Brain microvascular endothelial cell (primary cell): Measurements from ENCODE around the gene SSC4D.
A peak's percentile ranks its signal among the peaks of the same experiment; 100 is the strongest.
"Not testable (repeated sequence)": the region's sequence is repeated elsewhere in the genome, so short reads cannot be mapped to it uniquely, and the experiment has no call there.

Experiments
- DNase-seq: peaks from one replicate; pipeline ENCODE4 v3.0.0-alpha.2; 2020
- H3K27ac ChIP-seq: fragments of 250-450 bp; sonication (Bioruptor Pico); 2 replicates; pipeline ENCODE4 v1.5.1; 2020; ENCODE audit warnings: mild to moderate bottlenecking, moderate library complexity
- H3K27me3 ChIP-seq: fragments of 250-450 bp; sonication (Bioruptor Pico); replicated peaks from 2 replicates; pipeline ENCODE4 v1.5.1; 2020; ENCODE audit warnings: mild to moderate bottlenecking
- H3K36me3 ChIP-seq: fragments of 250-450 bp; sonication (Bioruptor Pico); replicated peaks from 2 replicates; pipeline ENCODE4 v1.5.1; 2020; ENCODE audit warnings: mild to moderate bottlenecking
- H3K4me3 ChIP-seq: 2 replicates; pipeline ENCODE4 v1.5.1; 2011; ENCODE audit warnings: low read depth, mild to moderate bottlenecking, control low read depth, low read length, moderate library complexity
- in situ Hi-C: cut with HindIII; loops from 2 replicates; pipeline ENCODE4 v1.10.0; 2017; ENCODE audit warnings: low sequenced_read_pairs, low pct_ligation_motif_present
- TF ChIP-seq, protein P1 (sequence below): IDR thresholded peaks from 2 replicates; pipeline ENCODE4 v1.5.1; 2011; ENCODE audit warnings: low read depth, mild to moderate bottlenecking, moderate library complexity, low read length, control low read depth, inconsistent platforms; ENCODE audit errors: missing control alignments

The SSC4D gene

DNA sequence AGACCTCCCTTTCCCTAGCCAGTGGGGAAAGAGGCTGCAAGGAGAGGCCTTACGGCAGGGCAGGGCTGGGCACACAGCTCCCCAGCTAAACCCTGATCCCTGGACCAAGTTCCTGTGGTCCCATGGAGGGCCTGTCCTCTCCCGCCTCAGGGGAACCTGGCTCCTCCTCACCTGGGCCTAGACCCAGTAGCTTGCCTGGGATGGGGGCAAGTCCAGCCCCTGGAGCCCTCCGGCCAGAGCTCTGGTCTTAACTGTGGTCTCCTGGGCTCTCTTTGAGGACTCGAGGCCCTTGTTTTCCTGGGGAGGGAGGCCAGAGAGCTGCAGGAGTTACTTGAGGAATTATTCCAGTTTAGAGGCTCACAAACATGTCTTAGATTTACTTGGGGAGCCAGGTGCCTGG, 16.7 kb upstream of the SSC4D start:
- Histone ChIP-seq H3K36me3 (no peaks in the 10 kb centered on the region), H3K4me3 (no peak overlapping the region), H3K27ac (no peak overlapping the region), H3K27me3 (no peaks in the 10 kb centered on the region)
- in situ Hi-C loops = no loop called here
- no peak for DNase-seq
- TF ChIP-seq, protein P1, sequence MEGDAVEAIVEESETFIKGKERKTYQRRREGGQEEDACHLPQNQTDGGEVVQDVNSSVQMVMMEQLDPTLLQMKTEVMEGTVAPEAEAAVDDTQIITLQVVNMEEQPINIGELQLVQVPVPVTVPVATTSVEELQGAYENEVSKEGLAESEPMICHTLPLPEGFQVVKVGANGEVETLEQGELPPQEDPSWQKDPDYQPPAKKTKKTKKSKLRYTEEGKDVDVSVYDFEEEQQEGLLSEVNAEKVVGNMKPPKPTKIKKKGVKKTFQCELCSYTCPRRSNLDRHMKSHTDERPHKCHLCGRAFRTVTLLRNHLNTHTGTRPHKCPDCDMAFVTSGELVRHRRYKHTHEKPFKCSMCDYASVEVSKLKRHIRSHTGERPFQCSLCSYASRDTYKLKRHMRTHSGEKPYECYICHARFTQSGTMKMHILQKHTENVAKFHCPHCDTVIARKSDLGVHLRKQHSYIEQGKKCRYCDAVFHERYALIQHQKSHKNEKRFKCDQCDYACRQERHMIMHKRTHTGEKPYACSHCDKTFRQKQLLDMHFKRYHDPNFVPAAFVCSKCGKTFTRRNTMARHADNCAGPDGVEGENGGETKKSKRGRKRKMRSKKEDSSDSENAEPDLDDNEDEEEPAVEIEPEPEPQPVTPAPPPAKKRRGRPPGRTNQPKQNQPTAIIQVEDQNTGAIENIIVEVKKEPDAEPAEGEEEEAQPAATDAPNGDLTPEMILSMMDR = no peak

DNA sequence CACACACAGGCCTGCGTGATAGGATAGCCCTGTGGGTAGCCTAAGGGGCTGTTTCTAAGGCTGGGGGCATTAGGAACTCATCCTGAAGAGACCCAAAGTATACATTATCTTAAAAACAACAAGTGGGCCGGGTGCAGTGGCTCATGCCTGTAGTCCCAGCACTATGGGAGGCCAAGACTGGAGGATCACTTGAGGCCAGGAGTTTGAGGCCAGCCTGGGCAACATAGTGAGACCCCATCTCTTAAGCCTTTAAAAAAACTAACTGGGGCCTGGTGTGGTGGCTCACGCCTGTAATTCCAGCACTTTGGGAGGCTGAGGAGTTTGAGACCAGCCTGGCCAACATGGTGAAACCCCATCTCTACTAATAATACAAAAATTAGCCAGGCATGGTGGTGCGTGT, 16.1 kb upstream of the SSC4D start:
- H3K27ac ChIP-seq, DNase-seq, H3K4me3 ChIP-seq, in situ Hi-C loops, H3K36me3 ChIP-seq, H3K27me3 ChIP-seq: not testable (repeated sequence)

DNA sequence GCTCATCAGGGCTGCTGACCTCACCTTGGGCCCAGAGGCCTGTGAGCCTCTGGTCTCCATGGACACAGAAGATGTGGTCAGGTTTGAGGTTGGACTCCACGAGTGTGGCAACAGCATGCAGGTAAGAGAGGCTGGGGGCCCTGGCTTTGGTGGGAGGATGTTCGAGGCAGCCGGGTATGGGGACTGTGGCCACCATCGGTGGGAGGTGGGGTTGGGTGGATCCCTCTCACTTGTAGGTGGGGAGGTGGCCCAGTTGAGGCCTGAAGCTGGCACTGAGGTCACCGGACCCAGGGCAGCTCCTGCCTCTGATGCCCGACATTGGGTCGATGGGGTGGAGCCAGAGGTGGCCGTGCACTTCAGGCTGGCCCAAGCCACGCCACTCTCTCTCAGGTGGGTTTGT, 15.7 kb upstream of the SSC4D start:
- H3K4me3 ChIP-seq = no peak overlapping the region
- H3K36me3 ChIP-seq = no peaks in the 10 kb centered on the region
- TF ChIP-seq, protein P1 = no peak
- DNase-seq = no peak
- H3K27me3 ChIP-seq = no peaks in the 10 kb centered on the region
- in situ Hi-C loops = no loop called here
- H3K27ac ChIP-seq = no peak overlapping the region

DNA sequence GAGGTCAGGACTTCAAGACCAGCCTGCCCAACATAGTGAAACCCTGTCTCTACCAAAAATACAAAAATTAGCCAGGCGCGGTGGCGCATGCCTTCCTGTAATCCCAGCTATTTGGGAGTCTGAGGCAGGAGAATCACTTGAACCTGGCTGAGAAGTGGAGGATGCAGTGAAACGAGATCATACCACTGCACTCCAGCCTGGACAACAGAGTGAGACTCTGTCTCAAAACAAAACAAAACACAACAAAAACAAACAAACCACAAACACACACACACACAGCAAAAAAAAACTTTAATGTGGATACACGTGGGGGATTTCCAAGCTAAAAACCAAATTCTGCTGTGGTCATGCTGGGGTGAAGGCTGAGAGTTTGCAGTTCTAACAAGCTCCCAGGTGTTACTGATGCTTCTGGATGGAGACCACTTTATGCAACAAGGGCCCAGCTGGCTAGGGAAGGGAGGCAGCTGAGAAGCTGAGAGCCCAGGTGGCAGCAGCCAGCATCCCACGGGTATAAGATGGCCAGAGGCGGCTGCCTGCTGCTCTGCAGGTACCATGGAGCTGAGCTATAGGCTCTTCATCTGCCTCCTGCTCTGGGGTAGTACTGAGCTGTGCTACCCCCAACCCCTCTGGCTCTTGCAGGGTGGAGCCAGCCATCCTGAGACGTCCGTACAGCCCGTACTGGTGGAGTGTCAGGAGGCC, 15.1 kb upstream of the SSC4D start, which contains the start of gene ZP3:
TSS of gene ZP3 (plus strand) at position 538 of the 699 bp plus-strand sequence. CDS start at position 553, 15 bp downstream.
- Histone ChIP-seq H3K36me3 (no peaks in the 10 kb centered on the region), H3K27me3 (no peaks in the 10 kb centered on the region), H3K4me3 (no peak within 1 kb of the TSS), H3K27ac (no peak within 1 kb of the TSS)
- in situ Hi-C loops = no loop called here
- TF ChIP-seq, protein P1 = no peak
- DNase-seq = no peak

DNA sequence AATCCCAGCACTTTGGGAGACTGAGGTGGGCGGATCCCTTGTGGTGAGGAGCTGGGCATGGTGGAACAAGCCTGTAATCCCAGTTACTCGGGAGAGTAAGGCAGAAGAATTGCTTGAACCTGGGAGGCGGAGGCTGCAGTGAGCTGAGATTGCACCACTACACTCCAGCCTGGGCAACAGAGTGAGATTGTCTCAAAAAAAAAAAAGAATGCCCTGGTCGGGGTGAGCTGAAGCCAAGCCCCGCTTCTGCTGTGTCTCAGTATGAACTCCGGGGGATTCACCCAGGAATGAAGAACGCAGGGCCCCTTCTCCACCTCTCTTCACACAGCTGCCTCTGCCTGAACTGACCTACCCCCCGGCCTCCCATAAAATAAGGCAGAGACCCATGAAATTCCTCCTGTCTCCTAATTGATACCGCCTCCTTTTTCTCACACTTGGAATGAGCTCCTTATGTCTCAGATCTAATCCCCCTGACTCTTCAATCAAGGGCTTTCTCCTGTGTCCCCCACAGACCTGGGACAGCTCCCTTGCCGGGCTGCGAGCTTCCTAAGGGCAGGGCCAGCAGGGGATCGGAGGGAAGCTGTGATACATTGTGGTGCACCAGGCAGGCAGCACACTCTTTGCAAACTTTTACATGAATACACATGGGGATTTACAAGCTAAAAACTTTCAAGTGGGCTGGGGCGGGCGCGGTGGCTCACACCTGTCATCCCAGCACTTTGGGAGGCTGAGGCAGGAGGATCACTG, 14.3 kb upstream of the SSC4D start:
- no peak for DNase-seq
- no peaks in the 10 kb centered on the region for H3K36me3 ChIP-seq
- in situ Hi-C loops = no loop called here
- H3K4me3 ChIP-seq = no peak overlapping the region
- H3K27me3 ChIP-seq = no peaks in the 10 kb centered on the region
- TF ChIP-seq, protein P1 = no peak
- H3K27ac ChIP-seq = no peak overlapping the region

DNA sequence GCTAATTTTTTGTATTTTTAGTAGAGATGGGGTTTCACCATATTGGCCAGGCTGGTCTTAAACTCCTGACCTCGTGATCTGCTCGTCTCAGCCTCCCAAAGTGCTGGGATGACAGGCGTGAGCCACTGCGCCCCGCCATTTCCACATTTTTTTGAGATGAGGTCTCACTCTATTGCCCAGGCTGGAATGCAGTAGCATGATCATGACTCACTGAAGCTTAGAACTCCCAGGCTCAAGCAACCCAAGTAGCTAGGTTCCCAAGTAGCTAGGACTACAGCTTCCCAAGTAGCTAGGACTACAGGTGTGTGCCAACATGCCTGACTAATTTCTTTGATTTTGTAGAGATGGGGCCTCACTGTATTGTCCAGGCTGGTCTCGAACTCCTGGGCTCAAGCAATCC, 11.6 kb upstream of the SSC4D start:
- DNase-seq = peak; percentile 97
- in situ Hi-C loops, H3K4me3 ChIP-seq, H3K27me3 ChIP-seq, H3K36me3 ChIP-seq: not testable (repeated sequence)
- H3K27ac ChIP-seq = peak overlapping the region; percentile 72

DNA sequence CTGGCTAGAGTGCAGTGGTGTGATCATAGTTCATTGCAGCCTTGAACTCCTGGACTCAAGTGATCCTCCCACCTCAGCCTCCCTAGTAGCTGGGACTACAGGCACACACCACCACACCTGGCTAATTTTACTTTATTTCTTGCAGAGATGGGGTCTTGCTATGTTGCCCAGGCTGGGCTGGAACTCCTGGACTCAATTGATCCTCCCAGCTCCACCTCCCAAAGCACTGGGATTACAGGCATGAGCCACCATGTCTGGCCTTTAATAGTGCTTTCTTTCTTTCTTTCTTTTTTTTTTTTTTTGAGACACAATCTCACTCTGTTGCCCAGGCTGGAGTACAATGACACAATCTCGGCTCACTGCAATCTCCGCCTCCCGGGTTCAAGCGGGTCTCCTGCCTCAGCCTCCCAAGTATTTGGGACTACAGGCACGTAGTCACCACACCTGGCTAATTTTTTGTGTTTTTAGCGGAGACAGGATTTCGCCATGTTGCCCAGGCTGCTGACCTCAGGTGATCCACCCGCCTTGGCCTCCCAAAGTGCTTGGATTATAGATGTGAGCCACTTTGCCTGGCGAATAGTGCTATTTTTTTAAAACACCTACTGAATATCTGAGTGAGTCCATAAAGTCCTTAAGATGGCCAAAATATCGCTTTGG, 8.3 kb upstream of the SSC4D start:
- H3K4me3 ChIP-seq, H3K36me3 ChIP-seq, in situ Hi-C loops, DNase-seq, H3K27ac ChIP-seq, H3K27me3 ChIP-seq: not testable (repeated sequence)
